Ascending aorta (tissue), 2 donors: Measurements from ENCODE around the gene TAPT1. TPM values are rescaled to one million over a fixed set of nuclear protein-coding genes. Genes with fewer than 3 reads are reported as not detected.

Experiments
- DNase-seq, 2 donors: peaks; one replicate each; pipeline ENCODE4 v3.0.0-alpha.2; 2019; ENCODE audit warnings: low spot score in 2 of 2
- H3K27ac ChIP-seq, 2 donors: fragments of 200-600 bp; sonication (generic); one replicate each; pipeline ENCODE4 v1.5.1; 2016 to 2017; ENCODE audit warnings: mild to moderate bottlenecking in 1 of 2
- H3K27me3 ChIP-seq: fragments of 200-600 bp; sonication (generic); one replicate; pipeline ENCODE4 v1.5.1; 2017
- H3K36me3 ChIP-seq, 2 donors: fragments of 200-600 bp; sonication (generic); one replicate each; pipeline ENCODE4 v1.5.1; 2016
- H3K4me1 ChIP-seq, 2 donors: fragments of 200-600 bp; sonication (generic); one replicate each; pipeline ENCODE4 v1.5.1; 2016 to 2017; ENCODE audit warnings: mild to moderate bottlenecking in 1 of 2
- H3K4me3 ChIP-seq, 2 donors: fragments of 200-600 bp; sonication (generic); one replicate each; pipeline ENCODE4 v1.5.1; 2016 to 2017; ENCODE audit warnings: mild to moderate bottlenecking in 1 of 2
- H3K9me3 ChIP-seq, 2 donors: fragments of 200-600 bp; sonication (generic); one replicate each; pipeline ENCODE4 v1.5.1; 2016
- intact Hi-C: fragments of 100-400 bp; cut with DNase I; formaldehyde crosslinking; loops from one replicate; pipeline ENCODE4 v1.15.1; 2023
- total RNA-seq: library from RNA; depleted of rRNA; stranded (reverse); fragments of >200 nt; gene quantifications from one replicate; pipeline ENCODE4 v1.1.0, GENCODE V29; 2016
- TF ChIP-seq, protein P1 (sequence below), 3 experiments: fragments of 200-600 bp in 2 of 3; fragments of 450-650 bp in 1 of 3; sonication (generic) in 2 of 3; IDR thresholded peaks; one replicate each; pipeline ENCODE4 v1.5.1; 2016 to 2019; ENCODE audit warnings: antibody characterized with exemption in 3 of 3, mild to moderate bottlenecking in 1 of 3, moderate library complexity in 1 of 3

The TAPT1 gene
- total RNA-seq, 1 donor from 2014 or later, result 10.7 TPM

DNA sequence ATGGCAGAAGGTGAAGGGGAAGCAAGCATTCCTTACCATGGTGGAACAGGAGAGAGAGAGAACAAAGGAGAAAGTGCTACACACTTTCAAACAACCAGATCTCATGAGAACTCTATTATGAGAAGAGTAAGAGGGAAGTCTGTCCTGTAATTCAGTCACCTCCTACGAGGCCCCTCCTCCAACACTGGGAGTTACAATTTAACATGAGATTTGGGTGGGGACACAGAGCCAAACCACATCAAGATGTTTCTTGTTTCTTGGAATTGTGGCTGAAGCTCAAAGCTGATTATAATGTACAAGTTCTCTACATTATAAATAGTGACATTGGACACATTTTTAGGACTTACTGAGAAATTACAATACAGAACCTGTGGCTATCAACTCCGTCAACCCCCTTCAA is 29.5 kb upstream of the TAPT1 start:
- Histone ChIP-seq H3K9me3 (no peaks in the 10 kb centered on the region), H3K36me3 (no peaks in the 10 kb centered on the region), H3K27me3 (no peaks in the 10 kb centered on the region), H3K4me3 (no peak overlapping the region), H3K27ac (no peak overlapping the region), H3K4me1 (no peaks in the 10 kb centered on the region)
- intact Hi-C loops, result no loop called here
- no peak for DNase-seq
- TF ChIP-seq, protein P1, sequence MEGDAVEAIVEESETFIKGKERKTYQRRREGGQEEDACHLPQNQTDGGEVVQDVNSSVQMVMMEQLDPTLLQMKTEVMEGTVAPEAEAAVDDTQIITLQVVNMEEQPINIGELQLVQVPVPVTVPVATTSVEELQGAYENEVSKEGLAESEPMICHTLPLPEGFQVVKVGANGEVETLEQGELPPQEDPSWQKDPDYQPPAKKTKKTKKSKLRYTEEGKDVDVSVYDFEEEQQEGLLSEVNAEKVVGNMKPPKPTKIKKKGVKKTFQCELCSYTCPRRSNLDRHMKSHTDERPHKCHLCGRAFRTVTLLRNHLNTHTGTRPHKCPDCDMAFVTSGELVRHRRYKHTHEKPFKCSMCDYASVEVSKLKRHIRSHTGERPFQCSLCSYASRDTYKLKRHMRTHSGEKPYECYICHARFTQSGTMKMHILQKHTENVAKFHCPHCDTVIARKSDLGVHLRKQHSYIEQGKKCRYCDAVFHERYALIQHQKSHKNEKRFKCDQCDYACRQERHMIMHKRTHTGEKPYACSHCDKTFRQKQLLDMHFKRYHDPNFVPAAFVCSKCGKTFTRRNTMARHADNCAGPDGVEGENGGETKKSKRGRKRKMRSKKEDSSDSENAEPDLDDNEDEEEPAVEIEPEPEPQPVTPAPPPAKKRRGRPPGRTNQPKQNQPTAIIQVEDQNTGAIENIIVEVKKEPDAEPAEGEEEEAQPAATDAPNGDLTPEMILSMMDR (IDR thresholded peaks at IDR 0.05), result no peak

DNA sequence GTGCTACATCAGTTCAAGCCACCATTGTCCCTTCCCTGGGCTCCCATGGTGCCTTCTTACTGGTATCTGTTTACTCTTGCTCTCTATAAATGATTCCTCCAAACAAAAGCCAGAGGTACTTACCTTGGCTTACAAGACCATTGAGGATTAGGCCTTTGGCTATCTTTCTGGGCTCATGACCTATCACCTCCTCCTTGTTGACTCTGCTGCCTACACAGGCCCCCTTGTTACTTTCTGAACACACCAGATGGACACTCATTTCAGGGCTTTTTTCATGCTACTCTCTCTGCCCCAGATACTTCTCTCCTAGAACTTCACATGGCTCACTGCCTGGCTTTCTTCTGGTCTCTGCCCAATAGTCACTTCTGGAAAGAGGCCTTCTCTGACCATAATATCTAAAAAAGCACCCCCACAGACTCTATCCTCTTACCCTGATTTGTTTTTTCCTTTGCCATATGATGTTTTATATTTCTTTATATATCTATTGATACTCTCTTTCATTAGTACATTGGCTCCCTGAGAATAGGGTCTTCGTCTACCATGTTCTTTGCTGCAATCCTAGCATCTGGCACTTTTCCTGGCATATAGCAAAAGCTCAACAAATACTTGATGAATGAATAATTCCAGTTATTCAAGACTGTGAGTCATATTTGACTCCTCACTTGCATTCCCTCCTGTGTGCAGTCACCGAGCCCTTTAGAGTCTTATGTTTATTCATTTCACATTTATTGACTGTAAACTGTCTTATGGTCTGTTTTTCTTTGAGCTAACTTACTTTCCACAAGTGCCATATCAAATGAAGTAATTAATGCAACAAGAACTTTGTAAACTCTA is 27.1 kb upstream of the TAPT1 start:
- H3K9me3 ChIP-seq, result no peaks in the 10 kb centered on the region
- no peaks in the 10 kb centered on the region for H3K27me3 ChIP-seq
- DNase-seq, result no peak
- intact Hi-C loops, result no loop called here
- H3K4me1 ChIP-seq, result no peaks in the 10 kb centered on the region
- TF ChIP-seq, protein P1 (IDR thresholded peaks at IDR 0.05), result no peak
- no peaks in the 10 kb centered on the region for H3K36me3 ChIP-seq
- no peak overlapping the region for H3K4me3 ChIP-seq
- no peak overlapping the region for H3K27ac ChIP-seq

DNA sequence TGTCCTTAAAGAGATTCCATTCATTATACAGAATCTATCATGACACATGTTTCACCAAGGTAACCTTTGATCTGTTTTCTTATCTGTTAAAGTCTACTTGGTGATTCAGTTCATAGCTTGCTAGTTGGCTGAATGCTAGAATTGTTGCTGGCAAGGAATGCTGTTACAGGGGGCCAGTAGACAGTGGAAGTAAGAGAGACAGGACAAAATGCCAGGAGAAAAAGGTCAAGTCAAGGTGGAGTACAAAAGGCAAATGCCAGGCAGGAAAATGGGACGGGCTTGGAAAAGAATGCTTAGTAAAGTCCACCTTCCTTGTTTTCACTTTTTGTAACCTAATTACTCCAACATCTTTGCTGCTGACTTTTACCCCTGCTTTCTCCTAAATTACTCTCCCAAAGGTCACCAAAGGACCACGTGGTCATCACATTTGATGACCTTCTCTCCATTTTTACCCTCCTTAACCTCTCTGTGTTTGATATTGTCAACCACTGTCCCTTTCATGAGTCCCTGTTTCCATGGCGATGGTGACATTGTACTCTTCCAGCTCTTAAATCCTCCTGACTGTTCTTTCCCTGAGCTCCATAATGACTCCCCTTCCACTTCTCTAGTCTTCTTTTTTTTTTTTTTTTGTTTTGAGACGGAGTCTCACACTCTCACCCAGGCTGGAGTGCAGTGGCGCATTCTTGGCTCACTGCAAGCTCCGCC is 24.5 kb upstream of the TAPT1 start:
- H3K4me3 ChIP-seq, result no peak overlapping the region
- no peaks in the 10 kb centered on the region for H3K27me3 ChIP-seq
- H3K27ac ChIP-seq, result no peak overlapping the region
- peaks cover 0 to 4% of the 10 kb centered on the region in 2 donors for H3K36me3 ChIP-seq
- TF ChIP-seq, protein P1 (IDR thresholded peaks at IDR 0.05), result no peak
- intact Hi-C loops, result no loop called here
- no peak for DNase-seq
- H3K9me3 ChIP-seq, result no peaks in the 10 kb centered on the region
- no peaks in the 10 kb centered on the region for H3K4me1 ChIP-seq

DNA sequence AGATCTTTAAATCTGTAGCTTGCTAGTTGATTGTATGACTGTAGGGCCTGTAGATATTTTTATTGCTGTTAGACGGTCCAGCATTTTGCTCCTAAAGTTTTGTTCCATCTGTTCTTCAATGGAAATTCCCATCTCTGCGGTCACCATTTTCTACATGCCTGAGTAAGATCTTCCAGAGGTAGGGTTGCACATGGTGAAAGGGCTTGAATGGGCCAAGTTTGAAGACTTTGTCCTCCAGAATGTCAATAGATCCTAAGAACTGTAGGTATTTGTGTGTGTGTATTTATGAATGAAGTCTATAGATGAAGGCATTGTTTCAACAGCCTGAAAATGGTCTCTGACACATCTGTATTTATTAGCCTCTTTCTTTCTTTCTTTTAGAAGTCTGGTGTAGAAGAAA is 22.3 kb upstream of the TAPT1 start:
- no peak for DNase-seq
- H3K9me3 ChIP-seq, result no peaks in the 10 kb centered on the region
- H3K4me1 ChIP-seq, result no peaks in the 10 kb centered on the region
- TF ChIP-seq, protein P1 (IDR thresholded peaks at IDR 0.05), result no peak
- H3K27ac ChIP-seq, result no peak overlapping the region
- no peak overlapping the region for H3K4me3 ChIP-seq
- intact Hi-C loops, result no loop called here
- peaks cover 0 to 4% of the 10 kb centered on the region in 2 donors for H3K36me3 ChIP-seq
- no peaks in the 10 kb centered on the region for H3K27me3 ChIP-seq

DNA sequence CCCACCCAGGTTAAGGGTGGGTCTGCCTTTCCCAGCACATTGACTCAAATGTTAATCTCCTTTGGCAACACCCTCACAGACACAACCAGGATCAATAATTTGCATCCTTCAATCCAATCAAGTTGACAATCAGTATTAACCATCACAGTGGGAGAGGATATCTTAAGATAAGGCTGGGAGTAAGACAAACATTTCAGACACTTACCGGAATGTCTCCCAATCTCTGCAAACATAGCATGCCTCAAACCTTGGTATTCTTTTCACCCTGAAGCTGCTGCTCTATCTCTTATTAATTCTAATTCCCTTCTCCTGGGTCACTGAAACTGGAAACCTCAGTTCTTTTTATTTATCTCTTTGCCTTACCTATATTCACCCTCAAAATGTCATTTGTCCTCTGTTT is 19.0 kb upstream of the TAPT1 start:
- H3K4me3 ChIP-seq, result no peak overlapping the region
- H3K36me3 ChIP-seq, result peaks cover 0 to 4% of the 10 kb centered on the region in 2 donors
- H3K9me3 ChIP-seq, result no peaks in the 10 kb centered on the region
- no peak for DNase-seq
- TF ChIP-seq, protein P1 (IDR thresholded peaks at IDR 0.05), result no peak
- H3K27ac ChIP-seq, result no peak overlapping the region
- no peaks in the 10 kb centered on the region for H3K4me1 ChIP-seq
- H3K27me3 ChIP-seq, result no peaks in the 10 kb centered on the region
- intact Hi-C loops, result no loop called here
